HL-60 (cell line): Measurements from ENCODE around the gene PPP1R12C.

Experiments
- CTCF ChIP-seq: IDR thresholded peaks from one replicate; pipeline ENCODE4 v1.5.1; 2011; ENCODE audit warnings: low read length, control low read depth, inconsistent platforms; ENCODE audit not compliant: insufficient read depth
- GABPA ChIP-seq: IDR thresholded peaks from 2 replicates; pipeline ENCODE4 v1.6.1; 2012; ENCODE audit warnings: low read depth
- POLR2AphosphoS5 ChIP-seq: IDR thresholded peaks from 2 replicates; pipeline ENCODE4 v1.6.1; 2012; ENCODE audit warnings: low read depth
- REST ChIP-seq: IDR thresholded peaks from 2 replicates; pipeline ENCODE4 v1.6.1; 2012; ENCODE audit warnings: low read depth; ENCODE audit not compliant: insufficient replicate concordance
- SPI1 ChIP-seq: IDR thresholded peaks from 2 replicates; pipeline ENCODE4 v1.6.1; 2012; ENCODE audit warnings: low read depth, mild to moderate bottlenecking, borderline replicate concordance

- peak; percentile 7 for TF ChIP-seq CTCF
- no peak for TF ChIP-seq REST
- no peak for TF ChIP-seq POLR2AphosphoS5
- no peak for TF ChIP-seq GABPA
- no peak for TF ChIP-seq SPI1
Measured at GRCh38 chr19:55098716-55099556, 18.5 kb downstream of the PPP1R12C start.
